Coronary artery (tissue), 2 donors: ENCODE data around the gene PSMB7.

Experiments used
- DNase-seq: peaks from one replicate; pipeline ENCODE4 v3.0.0-alpha.2; 2017; ENCODE audit warnings: low spot score
- H3K27ac ChIP-seq, 2 donors: fragments of 200-600 bp; sonication (generic); one replicate each; pipeline ENCODE4 v1.5.1; 2016 to 2019
- H3K4me3 ChIP-seq: fragments of 200-600 bp; sonication (generic); 2 replicates; pipeline ENCODE4 v1.5.1; 2016; ENCODE audit warnings: mild to moderate bottlenecking, moderate library complexity
- CTCF ChIP-seq: fragments of 200-600 bp; sonication (generic); IDR thresholded peaks from one replicate; pipeline ENCODE4 v1.5.1; 2019; ENCODE audit warnings: antibody characterized with exemption

PSMB7 gene

GRCh38 chr9:124415102-124415851, at the start of gene PSMB7:
Gene PSMB7, minus strand, starts transcription at chr9:124415442. Its CDS starts 17 bp downstream, at chr9:124415425.
- Histone ChIP-seq H3K27ac (peak within 1 kb of the TSS; percentile 35 to 40), H3K4me3 (peak within 1 kb of the TSS; percentile 87)
- TF ChIP-seq CTCF: peak; percentile 69
- peak; percentile 97 for DNase-seq

GRCh38 chr9:124462739-124463138, 47.5 kb upstream of the PSMB7 start:
- no peak overlapping the region for H3K27ac ChIP-seq
- H3K4me3 ChIP-seq: no peak overlapping the region
- DNase-seq: no peak
- TF ChIP-seq CTCF: no peak

- no peak for TF ChIP-seq CTCF
- H3K4me3 ChIP-seq: no peak overlapping the region
- DNase-seq: no peak
- no peak overlapping the region for H3K27ac ChIP-seq
Observed at GRCh38 chr9:124458441-124458840, 43.2 kb upstream of the PSMB7 start.

GRCh38 chr9:124457887-124458431, 42.7 kb upstream of the PSMB7 start:
- DNase-seq: no peak
- H3K27ac ChIP-seq: no peak overlapping the region
- TF ChIP-seq CTCF: no peak

GRCh38 chr9:124457079-124457886, 42.0 kb upstream of the PSMB7 start:
- TF ChIP-seq CTCF: no peak
- DNase-seq: no peak
- H3K27ac ChIP-seq: no peak overlapping the region
- no peak overlapping the region for H3K4me3 ChIP-seq

More at GRCh38 chr9:124457887-124458431, 42.7 kb upstream of the PSMB7 start:
- no peak overlapping the region for H3K4me3 ChIP-seq

- TF ChIP-seq CTCF: no peak
- Histone ChIP-seq H3K27ac (no peak overlapping the region), H3K4me3 (no peak overlapping the region)
- no peak for DNase-seq
Observed at GRCh38 chr9:124456341-124457078, 41.3 kb upstream of the PSMB7 start.
